ACC112 (cell line): ENCODE data around the gene BANK1.

ENCODE experiments used
- H2AFZ ChIP-seq: fragments of 200-600 bp; sonication (generic); one replicate; pipeline ENCODE4 v1.6.0; 2017; ENCODE audit warnings: antibody characterized with exemption, low read length; ENCODE audit not compliant: unreplicated experiment
- H3K27ac ChIP-seq: fragments of 200-600 bp; sonication (generic); 2 replicates; pipeline ENCODE4 v1.5.1; 2014; ENCODE audit warnings: low read depth, mild to moderate bottlenecking, antibody characterized with exemption, low read length, moderate library complexity
- H3K27me3 ChIP-seq: fragments of 200-600 bp; sonication (generic); 2 replicates; pipeline ENCODE4 v1.6.1; 2014; ENCODE audit warnings: mild to moderate bottlenecking, antibody characterized with exemption, low read length, moderate library complexity, mixed read lengths; ENCODE audit not compliant: insufficient read depth
- H3K36me3 ChIP-seq: fragments of 200-600 bp; sonication (generic); 2 replicates; pipeline ENCODE4 v1.6.1; 2016; ENCODE audit warnings: mild to moderate bottlenecking, antibody characterized with exemption, low read length, moderate library complexity, mixed read lengths; ENCODE audit not compliant: insufficient read depth
- H3K4me1 ChIP-seq: fragments of 200-600 bp; sonication (generic); one replicate; pipeline ENCODE4 v1.6.1; 2016; ENCODE audit warnings: low read length, mixed read lengths; ENCODE audit not compliant: insufficient read depth, unreplicated experiment, control insufficient read depth
- H3K4me3 ChIP-seq: fragments of 200-600 bp; sonication (generic); 2 replicates; pipeline ENCODE4 v1.5.1; 2014; ENCODE audit warnings: mild to moderate bottlenecking, low read depth, low read length
- H3K79me2 ChIP-seq: fragments of 200-600 bp; sonication (generic); one replicate; pipeline ENCODE4 v1.6.0; 2016; ENCODE audit warnings: low read length; ENCODE audit not compliant: control insufficient read depth, unreplicated experiment, insufficient read depth

The BANK1 gene

DNA sequence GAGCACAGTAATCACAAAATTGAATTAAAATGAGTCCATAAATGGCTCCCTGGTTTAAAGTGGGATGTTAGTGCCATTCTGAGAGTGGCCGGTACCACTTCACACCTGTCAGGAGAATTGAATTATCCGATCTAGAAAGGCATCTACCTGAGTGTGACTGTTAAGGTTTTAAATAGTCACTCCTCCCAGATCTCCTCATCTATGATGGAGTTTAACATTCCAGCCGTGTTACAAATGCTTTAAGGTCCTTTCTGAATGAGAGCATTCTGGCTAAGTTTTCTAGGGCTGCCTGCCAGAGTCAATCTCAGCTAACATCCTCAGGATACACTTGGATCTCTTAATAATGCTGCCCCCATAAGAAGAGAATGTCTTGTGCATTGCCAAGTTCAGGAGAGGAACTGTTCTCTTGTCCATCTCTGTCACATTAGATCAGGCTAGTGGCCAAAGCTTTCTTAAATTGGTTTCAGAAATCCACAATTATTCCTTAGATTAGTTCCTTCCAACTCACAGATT, 323.6 kb downstream of the BANK1 start:
- Histone ChIP-seq H3K4me1 (no peaks in the 10 kb centered on the region), H3K27ac (no peak overlapping the region), H2AFZ (no peak overlapping the region), H3K79me2 (no peaks in the 10 kb centered on the region), H3K4me3 (no peak overlapping the region), H3K27me3 (no peaks in the 10 kb centered on the region), H3K36me3 (no peaks in the 10 kb centered on the region)

- Histone ChIP-seq H3K4me3 (no peak overlapping the region), H3K4me1 (no peaks in the 10 kb centered on the region), H2AFZ (no peak overlapping the region), H3K36me3 (no peaks in the 10 kb centered on the region), H3K27ac (no peak overlapping the region), H3K79me2 (no peaks in the 10 kb centered on the region), H3K27me3 (no peaks in the 10 kb centered on the region)
Observed at GRCh38 chr4:102116121-102116520, 325.6 kb downstream of the BANK1 start.

DNA sequence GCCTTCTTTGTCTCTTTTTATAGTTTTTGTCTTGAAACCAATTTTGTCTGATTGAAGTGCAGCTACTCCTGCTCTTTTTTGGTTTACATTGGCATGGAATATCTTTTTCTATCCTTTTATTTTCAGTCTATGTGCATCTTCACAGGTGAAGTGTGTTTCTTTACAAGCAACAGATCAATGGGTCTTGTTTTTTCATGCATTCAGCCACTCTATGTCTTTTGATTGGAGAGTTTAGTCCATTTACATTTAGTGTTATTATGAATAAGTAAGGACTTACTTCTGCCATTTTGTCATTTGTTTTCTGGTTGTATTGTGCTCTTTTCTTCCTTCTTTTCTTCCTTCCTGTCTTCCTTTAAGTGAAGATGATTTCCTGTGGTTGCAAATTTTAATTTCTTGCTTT, 330.3 kb downstream of the BANK1 start:
- Histone ChIP-seq H3K36me3 (no peaks in the 10 kb centered on the region), H3K27me3 (no peaks in the 10 kb centered on the region), H2AFZ (no peak overlapping the region), H3K4me1 (no peaks in the 10 kb centered on the region), H3K4me3 (no peak overlapping the region), H3K79me2 (no peaks in the 10 kb centered on the region), H3K27ac (no peak overlapping the region)
